Breast epithelium (tissue), 3 donors: ENCODE data around the gene CYTIP.

ENCODE experiments used
- CTCF ChIP-seq, 3 donors: fragments of 450-650 bp; IDR thresholded peaks; one replicate each; pipeline ENCODE4 v1.5.1; 2016 to 2017; ENCODE audit warnings: antibody characterized with exemption in 3 of 3, mild to moderate bottlenecking in 3 of 3, moderate library complexity in 3 of 3
- POLR2A ChIP-seq: fragments of 450-650 bp; IDR thresholded peaks from one replicate; pipeline ENCODE4 v1.6.1; 2016; ENCODE audit warnings: antibody characterized with exemption, mild to moderate bottlenecking, moderate library complexity
- POLR2AphosphoS5 ChIP-seq, 3 donors: sonication (generic); formaldehyde crosslinking; IDR thresholded peaks; one replicate each; pipeline ENCODE4 v1.6.1; 2017; ENCODE audit warnings: antibody characterized with exemption in 3 of 3

- TF ChIP-seq POLR2A = no peak
- no peak for TF ChIP-seq CTCF (IDR thresholded peaks at IDR 0.05)
- no peak for TF ChIP-seq POLR2AphosphoS5 (IDR thresholded peaks at IDR 0.05)
Measured at GRCh38 chr2:157421331-157421944, 22.5 kb downstream of the CYTIP start.
